Loucy (cell line): Measurements from ENCODE around the gene IL18RAP.

Experiments used
- EZH2phosphoT487 ChIP-seq: fragments of 200-600 bp; IDR thresholded peaks from 2 replicates; pipeline ENCODE4 v1.6.1; 2018; ENCODE audit warnings: antibody characterized with exemption, mild to moderate bottlenecking, moderate library complexity, borderline replicate concordance
- TF ChIP-seq, protein P1 (sequence below): fragments of 200-600 bp; sonication (generic); conservative IDR thresholded peaks from 2 replicates; pipeline ENCODE4 v1.5.1; 2014; ENCODE audit warnings: mild to moderate bottlenecking, antibody characterized with exemption, low read length

DNA sequence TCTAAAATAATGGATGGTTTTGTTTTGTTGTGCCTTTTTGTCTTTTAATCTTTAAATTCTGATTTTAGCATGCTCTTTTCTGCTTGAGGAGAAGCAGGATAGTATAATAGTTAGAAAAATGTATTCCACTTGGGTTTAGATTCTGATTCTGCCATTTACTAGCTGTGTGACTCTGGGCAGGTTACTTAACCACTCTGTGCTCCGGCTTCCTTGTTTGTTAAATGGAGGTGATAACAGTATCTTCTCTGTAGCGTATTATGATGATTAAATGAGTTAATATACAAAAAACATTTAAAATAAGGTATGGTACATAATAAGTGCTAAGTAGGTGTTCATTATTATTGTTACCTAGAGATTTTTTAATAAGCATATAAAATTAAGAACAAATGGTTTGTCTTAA is 26.9 kb upstream of the IL18RAP start:
- TF ChIP-seq, protein P1, sequence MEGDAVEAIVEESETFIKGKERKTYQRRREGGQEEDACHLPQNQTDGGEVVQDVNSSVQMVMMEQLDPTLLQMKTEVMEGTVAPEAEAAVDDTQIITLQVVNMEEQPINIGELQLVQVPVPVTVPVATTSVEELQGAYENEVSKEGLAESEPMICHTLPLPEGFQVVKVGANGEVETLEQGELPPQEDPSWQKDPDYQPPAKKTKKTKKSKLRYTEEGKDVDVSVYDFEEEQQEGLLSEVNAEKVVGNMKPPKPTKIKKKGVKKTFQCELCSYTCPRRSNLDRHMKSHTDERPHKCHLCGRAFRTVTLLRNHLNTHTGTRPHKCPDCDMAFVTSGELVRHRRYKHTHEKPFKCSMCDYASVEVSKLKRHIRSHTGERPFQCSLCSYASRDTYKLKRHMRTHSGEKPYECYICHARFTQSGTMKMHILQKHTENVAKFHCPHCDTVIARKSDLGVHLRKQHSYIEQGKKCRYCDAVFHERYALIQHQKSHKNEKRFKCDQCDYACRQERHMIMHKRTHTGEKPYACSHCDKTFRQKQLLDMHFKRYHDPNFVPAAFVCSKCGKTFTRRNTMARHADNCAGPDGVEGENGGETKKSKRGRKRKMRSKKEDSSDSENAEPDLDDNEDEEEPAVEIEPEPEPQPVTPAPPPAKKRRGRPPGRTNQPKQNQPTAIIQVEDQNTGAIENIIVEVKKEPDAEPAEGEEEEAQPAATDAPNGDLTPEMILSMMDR = no peak
- TF ChIP-seq EZH2phosphoT487 = no peak
